PFSK-1 (cell line): Measurements from ENCODE around the gene SERPINI1.

Experiments
- POLR2AphosphoS5 ChIP-seq: IDR thresholded peaks from 2 replicates; pipeline ENCODE4 v1.6.1; 2012; ENCODE audit warnings: low read depth, mild to moderate bottlenecking, control low read depth, low read length, moderate library complexity
- REST ChIP-seq, 2 experiments: IDR thresholded peaks; 2 replicates each; pipeline versions ENCODE4 v1.6.1 to v1.8.0; 2011 to 2012; ENCODE audit warnings: low read depth in 2 of 2, low read length in 2 of 2, control low read depth in 1 of 2, inconsistent platforms in 1 of 2, mild to moderate bottlenecking in 1 of 2, moderate library complexity in 1 of 2; ENCODE audit not compliant: insufficient read depth in 1 of 2
- SIN3A ChIP-seq: IDR thresholded peaks from 2 replicates; pipeline ENCODE4 v1.6.1; 2012; ENCODE audit warnings: mild to moderate bottlenecking, low read length, moderate library complexity, borderline replicate concordance; ENCODE audit not compliant: insufficient read depth
- TAF1 ChIP-seq: IDR thresholded peaks from 2 replicates; pipeline ENCODE4 v1.6.1; 2012; ENCODE audit warnings: low read length, control low read depth, borderline replicate concordance; ENCODE audit not compliant: insufficient read depth

- no peak for TF ChIP-seq REST (IDR thresholded peaks at IDR 0.05; ENCODE audit: insufficient read depth in 1 of 2, low read depth in 2 of 2, low read length in 2 of 2)
- no peak for TF ChIP-seq POLR2AphosphoS5
- TF ChIP-seq TAF1 = no peak
- no peak for TF ChIP-seq SIN3A
Observed at GRCh38 chr3:167851749-167852148, 116.2 kb downstream of the SERPINI1 start.
